Activated T-cell treated with anti-CD3 and anti-CD28 coated beads, Interleukin-2, amount 50 U/mL, for 4 hours (primary cell): Measurements from ENCODE around the gene SMARCE1. TPM values are rescaled to one million over a fixed set of nuclear protein-coding genes. Genes with fewer than 3 reads are reported as not detected.
"Not testable (repeated sequence)": the region's sequence is repeated elsewhere in the genome, so short reads cannot be mapped to it uniquely, and the experiment has no call there.

Experiments
- ATAC-seq, 2 donors: fragments of 200-7000 bp; cut with Tn5 transposase; one replicate each; pipeline ENCODE4 v1.10.0; 2021
- DNase-seq: peaks from one replicate; pipeline ENCODE4 v3.0.0-alpha.2; 2020
- H3K27me3 Mint-ChIP-seq: one replicate; pipeline ENCODE4 v1.8.0; 2021; ENCODE audit warnings: low read depth, mixed read lengths
- H3K36me3 Mint-ChIP-seq: one replicate; pipeline ENCODE4 v1.8.0; 2022; ENCODE audit warnings: mixed read lengths; ENCODE audit not compliant: insufficient read depth
- H3K4me1 Mint-ChIP-seq: one replicate; pipeline ENCODE4 v1.8.0; 2021; ENCODE audit warnings: low read depth, mixed read lengths
- H3K4me3 Mint-ChIP-seq: one replicate; pipeline ENCODE4 v1.8.0; 2021; ENCODE audit warnings: mild to moderate bottlenecking, moderate library complexity, mixed read lengths
- H3K9me3 Mint-ChIP-seq: one replicate; pipeline ENCODE4 v1.8.0; 2021; ENCODE audit warnings: mixed read lengths
- total RNA-seq, 3 donors: library from RNA; stranded (reverse); gene quantifications; one replicate each; pipeline ENCODE4 v1.2.1, GENCODE V29; 2021

Gene SMARCE1
- total RNA-seq, 3 donors from 2014 or later = 105 to 117 (median 106) TPM

DNA sequence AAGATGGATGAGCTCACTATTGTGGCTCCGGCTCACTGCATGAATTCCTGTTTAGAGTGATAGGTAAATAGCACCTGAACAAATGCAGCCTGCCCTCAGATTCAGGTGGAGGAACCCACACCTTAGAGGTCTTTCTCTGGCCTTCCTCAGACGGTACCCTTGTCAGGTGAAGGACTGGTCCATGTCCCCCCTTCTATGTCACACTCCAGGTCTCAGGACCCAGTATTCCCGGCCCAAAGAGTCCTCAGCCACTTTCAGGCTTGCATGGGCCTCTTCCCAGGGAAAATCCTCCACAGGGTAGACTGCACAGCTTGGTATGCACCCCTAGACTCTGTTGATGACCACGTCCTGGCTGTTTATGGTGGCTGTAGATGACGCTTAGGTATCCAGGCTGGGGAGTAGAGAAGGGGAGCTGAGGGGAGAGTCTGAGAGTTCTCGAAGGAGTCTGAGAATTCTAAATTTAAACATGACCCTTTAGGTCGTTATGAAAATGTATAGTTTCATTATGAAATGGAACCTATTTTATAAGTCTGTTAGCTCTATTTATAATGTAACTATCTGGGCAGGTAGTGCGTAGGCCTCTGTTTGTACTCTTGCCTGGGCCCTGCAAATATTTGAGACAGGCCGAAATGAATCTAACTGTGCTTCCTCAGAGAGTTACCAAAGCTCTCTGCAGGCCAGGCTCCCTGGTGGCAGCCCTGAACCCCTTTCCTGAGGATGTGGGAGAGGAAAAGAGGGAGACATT, 49.9 kb downstream of the SMARCE1 start:
- Mint-ChIP-seq H3K4me1 (peaks cover 86% of the 10 kb centered on the region), H3K9me3 (no peaks in the 10 kb centered on the region), H3K4me3 (peak overlapping the region; percentile 48), H3K36me3 (no peaks in the 10 kb centered on the region), H3K27me3 (no peaks in the 10 kb centered on the region)
- DNase-seq = no peak
- ATAC-seq = no peak

- no peaks in the 10 kb centered on the region for H3K27me3 Mint-ChIP-seq
- H3K9me3 Mint-ChIP-seq = no peaks in the 10 kb centered on the region
- no peak overlapping the region for H3K4me3 Mint-ChIP-seq
- ATAC-seq = no peak
- H3K4me1 Mint-ChIP-seq = peaks cover 81% of the 10 kb centered on the region
- no peak for DNase-seq
- H3K36me3 Mint-ChIP-seq = no peaks in the 10 kb centered on the region
Observed at GRCh38 chr17:40597156-40597555, 50.5 kb downstream of the SMARCE1 start.

GRCh38 chr17:40596261-40596919, 51.2 kb downstream of the SMARCE1 start:
- ATAC-seq (peak; percentile 15 to 29), DNase-seq (no peak)
- Mint-ChIP-seq H3K27me3 (no peaks in the 10 kb centered on the region), H3K4me3 (no peak overlapping the region), H3K36me3 (no peaks in the 10 kb centered on the region), H3K4me1 (peaks cover 73% of the 10 kb centered on the region), H3K9me3 (no peaks in the 10 kb centered on the region)

DNA sequence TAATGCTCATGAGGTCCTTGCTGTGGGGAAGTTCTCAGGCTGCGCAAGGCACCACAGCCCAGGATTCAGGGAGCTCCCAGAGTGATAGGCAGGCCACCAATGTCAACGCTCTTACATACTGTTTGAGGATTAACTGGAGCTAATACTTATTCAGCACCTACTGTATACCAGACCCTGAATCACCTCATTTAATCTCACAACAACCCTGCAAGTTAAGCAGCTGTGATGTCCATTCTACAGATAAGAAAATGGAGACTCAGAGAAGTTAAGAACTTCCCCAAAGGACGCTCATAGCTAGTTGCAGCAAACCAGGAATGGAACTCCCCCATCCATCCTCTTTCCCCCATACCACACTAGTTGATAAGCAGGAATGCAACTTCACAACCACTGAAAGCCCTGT, 56.9 kb downstream of the SMARCE1 start:
- H3K36me3 Mint-ChIP-seq = peaks cover 3% of the 10 kb centered on the region

DNA sequence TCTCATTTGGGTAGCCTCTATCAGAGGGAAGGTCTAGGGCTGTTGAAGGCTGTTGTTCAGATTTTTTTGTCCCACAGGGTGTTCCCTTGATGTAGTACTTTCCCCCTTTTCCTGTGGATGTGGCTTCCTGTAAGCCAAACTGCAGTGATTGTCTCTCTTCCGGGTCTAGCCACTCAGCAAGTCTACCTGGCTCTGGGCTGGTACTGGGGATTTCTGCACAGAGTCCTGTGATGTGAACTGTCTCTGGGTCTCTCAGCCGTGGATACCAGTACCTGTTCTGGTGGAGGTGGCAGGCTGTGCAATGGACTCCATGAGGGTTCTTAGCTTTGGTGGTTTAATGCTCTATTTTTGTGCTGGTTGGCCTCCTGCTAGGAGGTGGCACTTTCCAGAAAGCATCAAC, 59.1 kb downstream of the SMARCE1 start:
- peaks cover 20% of the 10 kb centered on the region for H3K9me3 Mint-ChIP-seq
- H3K27me3 Mint-ChIP-seq = no peaks in the 10 kb centered on the region
- H3K4me3 Mint-ChIP-seq = peak overlapping the region; percentile 17
- H3K36me3 Mint-ChIP-seq = peaks cover 8% of the 10 kb centered on the region
- no peak for DNase-seq
- peaks cover 75% of the 10 kb centered on the region for H3K4me1 Mint-ChIP-seq
- ATAC-seq = no peak

More for the DNA sequence above, 56.9 kb downstream of the SMARCE1 start:
- H3K4me1 Mint-ChIP-seq = peaks cover 73% of the 10 kb centered on the region
- H3K27me3 Mint-ChIP-seq = no peaks in the 10 kb centered on the region
- DNase-seq (no peak), ATAC-seq (no peak)
- H3K9me3 Mint-ChIP-seq = peaks cover 7% of the 10 kb centered on the region
- no peak overlapping the region for H3K4me3 Mint-ChIP-seq

DNA sequence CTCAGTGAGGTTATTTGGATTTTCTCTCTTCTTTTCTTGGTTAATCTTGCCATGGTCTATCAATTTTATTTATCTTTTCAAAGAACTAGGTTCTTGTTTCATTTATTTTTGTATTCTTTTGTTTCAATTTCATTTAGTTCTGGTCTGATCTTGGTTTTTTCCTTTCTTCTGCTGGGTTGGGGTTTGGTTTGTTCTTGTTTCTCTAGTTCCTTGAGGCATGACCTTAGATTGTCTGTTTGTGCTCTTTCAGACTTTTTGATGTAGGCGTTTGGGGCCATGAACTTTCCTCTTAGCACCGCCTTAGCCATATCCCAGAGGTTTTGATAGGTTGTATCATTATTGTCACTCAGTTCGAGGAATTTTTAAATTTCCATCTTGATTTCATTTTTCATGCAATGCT, 61.4 kb downstream of the SMARCE1 start:
- not testable (repeated sequence) for DNase-seq, ATAC-seq, H3K4me3 Mint-ChIP-seq, H3K27me3 Mint-ChIP-seq, H3K36me3 Mint-ChIP-seq
- Mint-ChIP-seq H3K4me1 (peaks cover 95% of the 10 kb centered on the region), H3K9me3 (peaks cover 21% of the 10 kb centered on the region)

DNA sequence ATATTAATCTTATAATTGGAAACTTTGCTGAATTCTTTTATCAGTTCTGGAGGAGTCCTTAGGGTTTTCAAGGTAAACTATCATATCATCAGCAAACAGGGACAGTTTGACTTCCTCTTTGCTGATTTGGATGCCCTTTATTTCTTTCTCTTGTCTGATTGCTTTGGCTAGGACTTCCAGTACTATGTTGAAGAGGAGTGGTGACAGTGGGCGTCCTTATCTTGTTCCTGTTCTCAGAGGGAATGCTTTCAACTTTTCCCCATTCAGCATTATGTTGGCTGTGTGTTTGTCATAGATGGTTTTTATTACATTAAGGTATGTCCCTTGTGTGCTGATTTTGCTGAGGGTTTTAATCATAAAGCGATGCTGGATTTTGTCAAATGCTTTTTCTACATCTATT, 62.7 kb downstream of the SMARCE1 start:
- Mint-ChIP-seq H3K4me1 (peaks cover 92% of the 10 kb centered on the region), H3K9me3 (peaks cover 21% of the 10 kb centered on the region)
- not testable (repeated sequence) for H3K4me3 Mint-ChIP-seq, H3K27me3 Mint-ChIP-seq, DNase-seq, H3K36me3 Mint-ChIP-seq, ATAC-seq

GRCh38 chr17:40582328-40582901, 65.2 kb downstream of the SMARCE1 start:
- Mint-ChIP-seq H3K36me3 (peaks cover 5% of the 10 kb centered on the region), H3K4me1 (peaks cover 86% of the 10 kb centered on the region), H3K27me3 (no peaks in the 10 kb centered on the region), H3K4me3 (peak overlapping the region; percentile 14), H3K9me3 (peaks cover 21% of the 10 kb centered on the region)
- ATAC-seq (peak; percentile 52 to 60), DNase-seq (peak; percentile 53)

- peaks cover 5% of the 10 kb centered on the region for H3K36me3 Mint-ChIP-seq
- no peak overlapping the region for H3K4me3 Mint-ChIP-seq
Observed at GRCh38 chr17:40580140-40580539, 67.5 kb downstream of the SMARCE1 start.

DNA sequence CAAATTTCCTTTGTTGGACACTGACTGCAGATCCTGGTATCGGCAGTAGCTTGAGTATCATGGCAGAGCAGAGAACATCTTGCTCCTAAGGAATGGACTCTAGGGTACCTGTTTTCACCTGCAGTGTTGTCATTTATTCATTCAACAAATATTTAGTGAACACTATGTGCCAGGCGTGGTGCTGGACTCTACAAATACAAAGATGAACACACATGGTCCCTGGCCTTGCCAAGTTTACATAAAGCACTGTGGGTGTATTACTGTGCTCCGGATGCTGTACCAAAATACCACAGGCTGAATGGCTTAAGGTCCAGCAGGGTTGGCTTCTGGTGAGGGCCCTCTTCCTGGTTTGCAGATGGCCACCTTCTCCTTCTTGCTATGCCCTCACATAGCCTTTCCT, 68.1 kb downstream of the SMARCE1 start:
- no peak overlapping the region for H3K4me3 Mint-ChIP-seq
- H3K36me3 Mint-ChIP-seq = peaks cover 3% of the 10 kb centered on the region
- H3K27me3 Mint-ChIP-seq = no peaks in the 10 kb centered on the region
- H3K9me3 Mint-ChIP-seq = peaks cover 18% of the 10 kb centered on the region
- peaks cover 80% of the 10 kb centered on the region for H3K4me1 Mint-ChIP-seq
- ATAC-seq (no peak), DNase-seq (no peak)

More at GRCh38 chr17:40580140-40580539, 67.5 kb downstream of the SMARCE1 start:
- DNase-seq (no peak), ATAC-seq (no peak)
- Mint-ChIP-seq H3K4me1 (peaks cover 85% of the 10 kb centered on the region), H3K9me3 (peaks cover 20% of the 10 kb centered on the region), H3K27me3 (no peaks in the 10 kb centered on the region)

- Mint-ChIP-seq H3K9me3 (peaks cover 28% of the 10 kb centered on the region), H3K27me3 (no peaks in the 10 kb centered on the region), H3K4me3 (no peak overlapping the region), H3K36me3 (peaks cover 2% of the 10 kb centered on the region), H3K4me1 (peaks cover 65% of the 10 kb centered on the region)
- DNase-seq = no peak
- peak; percentile 79 to 83 for ATAC-seq
Observed at GRCh38 chr17:40577611-40578065, 70.0 kb downstream of the SMARCE1 start.

- ATAC-seq (peak; percentile 20 to 25), DNase-seq (no peak)
- H3K36me3 Mint-ChIP-seq = peaks cover 5% of the 10 kb centered on the region
- H3K27me3 Mint-ChIP-seq = no peaks in the 10 kb centered on the region
- H3K9me3 Mint-ChIP-seq = peaks cover 41% of the 10 kb centered on the region
- H3K4me1 Mint-ChIP-seq = peaks cover 63% of the 10 kb centered on the region
- peak overlapping the region; percentile 32 for H3K4me3 Mint-ChIP-seq
Observed at GRCh38 chr17:40576113-40576740, 71.4 kb downstream of the SMARCE1 start.
